Breast epithelium (tissue), 4 donors: Measurements from ENCODE around the gene RNF8. TPM values are rescaled to one million over a fixed set of nuclear protein-coding genes. Genes with fewer than 3 reads are reported as not detected.
"Not testable (repeated sequence)": the region's sequence is repeated elsewhere in the genome, so short reads cannot be mapped to it uniquely, and the experiment has no call there.

ENCODE experiments used
- DNase-seq, 2 donors: peaks; one replicate each; pipeline ENCODE4 v3.0.0-alpha.2; 2019; ENCODE audit warnings: low spot score in 2 of 2
- H3K27ac ChIP-seq, 2 donors: fragments of 200-600 bp; sonication (generic) in 1 of 2; one replicate each; pipeline ENCODE4 v1.5.1; 2016 to 2019; ENCODE audit warnings: mild to moderate bottlenecking in 1 of 2
- H3K27me3 ChIP-seq, 2 donors: fragments of 200-600 bp; sonication (generic) in 1 of 2; one replicate each; pipeline versions ENCODE4 v1.5.1 to v1.6.0; 2017 to 2019; ENCODE audit warnings: control low read depth in 1 of 2, mild to moderate bottlenecking in 1 of 2
- H3K36me3 ChIP-seq: fragments of 200-600 bp; one replicate; pipeline ENCODE4 v1.5.1; 2019
- H3K4me1 ChIP-seq, 2 donors: fragments of 200-600 bp; sonication (generic); one replicate each; pipeline ENCODE4 v1.5.1; 2016 to 2019; ENCODE audit warnings: control low read depth in 1 of 2
- H3K4me3 ChIP-seq, 3 donors: fragments of 200-600 bp; sonication (generic); 1 replicate in 2 of 3; 2 replicates in 1 of 3; pipeline ENCODE4 v1.5.1; 2016 to 2019; ENCODE audit warnings: mild to moderate bottlenecking in 3 of 3, moderate library complexity in 2 of 3
- H3K9me3 ChIP-seq, 2 donors: fragments of 200-600 bp; sonication (generic) in 1 of 2; one replicate each; pipeline ENCODE4 v1.5.1; 2016 to 2019; ENCODE audit warnings: control low read depth in 1 of 2
- POLR2A ChIP-seq: fragments of 450-650 bp; IDR thresholded peaks from one replicate; pipeline ENCODE4 v1.6.1; 2016; ENCODE audit warnings: antibody characterized with exemption, mild to moderate bottlenecking, moderate library complexity
- POLR2AphosphoS5 ChIP-seq, 3 donors: sonication (generic); formaldehyde crosslinking; IDR thresholded peaks; one replicate each; pipeline ENCODE4 v1.6.1; 2017; ENCODE audit warnings: antibody characterized with exemption in 3 of 3
- intact Hi-C: fragments of 100-400 bp; cut with DNase I; formaldehyde crosslinking; loops from one replicate; pipeline ENCODE4 v1.15.1; 2023; ENCODE audit warnings: low total_unique reads
- total RNA-seq, 3 donors: library from RNA; depleted of rRNA; stranded (reverse); fragments of >200 nt; gene quantifications; one replicate each; pipeline ENCODE4 v1.1.0, GENCODE V29; 2016
- TF ChIP-seq, protein P1 (sequence below), 3 donors: fragments of 450-650 bp; IDR thresholded peaks; one replicate each; pipeline ENCODE4 v1.5.1; 2016 to 2017; ENCODE audit warnings: antibody characterized with exemption in 3 of 3, mild to moderate bottlenecking in 3 of 3, moderate library complexity in 3 of 3

Gene RNF8, protein sequence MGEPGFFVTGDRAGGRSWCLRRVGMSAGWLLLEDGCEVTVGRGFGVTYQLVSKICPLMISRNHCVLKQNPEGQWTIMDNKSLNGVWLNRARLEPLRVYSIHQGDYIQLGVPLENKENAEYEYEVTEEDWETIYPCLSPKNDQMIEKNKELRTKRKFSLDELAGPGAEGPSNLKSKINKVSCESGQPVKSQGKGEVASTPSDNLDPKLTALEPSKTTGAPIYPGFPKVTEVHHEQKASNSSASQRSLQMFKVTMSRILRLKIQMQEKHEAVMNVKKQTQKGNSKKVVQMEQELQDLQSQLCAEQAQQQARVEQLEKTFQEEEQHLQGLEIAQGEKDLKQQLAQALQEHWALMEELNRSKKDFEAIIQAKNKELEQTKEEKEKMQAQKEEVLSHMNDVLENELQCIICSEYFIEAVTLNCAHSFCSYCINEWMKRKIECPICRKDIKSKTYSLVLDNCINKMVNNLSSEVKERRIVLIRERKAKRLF
- 10 to 100 TPM in 2 of 3 donors, 1 to 10 TPM in 1; 7.8 to 16.0 (median 12.8) TPM for total RNA-seq

DNA sequence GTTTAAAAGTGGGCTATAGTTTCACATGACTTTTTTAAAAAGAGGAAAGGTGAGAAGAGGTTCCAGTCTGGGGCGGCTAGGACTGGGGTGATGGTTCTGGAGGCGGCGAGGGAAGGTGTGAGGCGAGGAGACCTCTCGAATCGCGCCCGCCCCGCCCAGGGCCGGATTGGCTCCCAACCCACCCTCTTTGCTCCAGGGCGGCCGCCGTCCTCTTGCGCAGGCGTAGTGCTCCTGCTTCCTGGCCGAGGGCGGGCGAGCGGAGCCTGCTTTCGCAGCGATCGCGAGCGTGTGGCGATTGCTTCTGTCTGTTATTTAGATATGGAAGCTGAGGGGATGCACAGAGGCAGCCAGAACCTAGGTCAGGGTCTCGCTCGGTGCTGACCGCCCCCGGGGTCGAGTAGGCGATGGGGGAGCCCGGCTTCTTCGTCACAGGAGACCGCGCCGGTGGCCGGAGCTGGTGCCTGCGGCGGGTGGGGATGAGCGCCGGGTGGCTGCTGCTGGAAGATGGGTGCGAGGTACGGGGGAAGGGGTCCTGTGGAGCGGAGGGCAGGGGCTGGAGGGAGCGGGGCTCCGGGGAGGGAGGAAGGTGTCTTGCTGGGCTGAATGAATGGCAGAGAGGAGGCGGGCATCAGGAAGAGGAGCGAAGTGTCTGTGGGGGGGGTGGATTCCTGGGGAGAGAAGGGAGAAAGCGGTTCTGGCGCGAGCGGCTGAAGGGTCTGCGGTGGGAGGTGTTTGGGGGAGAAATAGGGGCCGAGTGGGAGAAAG, at the start of gene RNF8:
Gene RNF8, plus strand, starts transcription at position 223 of the 765 bp plus-strand sequence. Its CDS starts 182 bp downstream, at position 405.
- H3K27me3 ChIP-seq = no peaks in the 10 kb centered on the region
- H3K27ac ChIP-seq = peak within 1 kb of the TSS; percentile 57 to 74
- H3K4me3 ChIP-seq = peak within 1 kb of the TSS; percentile 91 to 96 (median 95)
- intact Hi-C loops = no loop called here
- peak; percentile 70 to 81 for DNase-seq
- H3K4me1 ChIP-seq = no peaks in the 10 kb centered on the region
- H3K36me3 ChIP-seq = no peaks in the 10 kb centered on the region
- H3K9me3 ChIP-seq = no peaks in the 10 kb centered on the region
- TF ChIP-seq POLR2AphosphoS5 (IDR thresholded peaks at IDR 0.05) = peak; percentile 18 to 28 (median 23)
- TF ChIP-seq, protein P1, sequence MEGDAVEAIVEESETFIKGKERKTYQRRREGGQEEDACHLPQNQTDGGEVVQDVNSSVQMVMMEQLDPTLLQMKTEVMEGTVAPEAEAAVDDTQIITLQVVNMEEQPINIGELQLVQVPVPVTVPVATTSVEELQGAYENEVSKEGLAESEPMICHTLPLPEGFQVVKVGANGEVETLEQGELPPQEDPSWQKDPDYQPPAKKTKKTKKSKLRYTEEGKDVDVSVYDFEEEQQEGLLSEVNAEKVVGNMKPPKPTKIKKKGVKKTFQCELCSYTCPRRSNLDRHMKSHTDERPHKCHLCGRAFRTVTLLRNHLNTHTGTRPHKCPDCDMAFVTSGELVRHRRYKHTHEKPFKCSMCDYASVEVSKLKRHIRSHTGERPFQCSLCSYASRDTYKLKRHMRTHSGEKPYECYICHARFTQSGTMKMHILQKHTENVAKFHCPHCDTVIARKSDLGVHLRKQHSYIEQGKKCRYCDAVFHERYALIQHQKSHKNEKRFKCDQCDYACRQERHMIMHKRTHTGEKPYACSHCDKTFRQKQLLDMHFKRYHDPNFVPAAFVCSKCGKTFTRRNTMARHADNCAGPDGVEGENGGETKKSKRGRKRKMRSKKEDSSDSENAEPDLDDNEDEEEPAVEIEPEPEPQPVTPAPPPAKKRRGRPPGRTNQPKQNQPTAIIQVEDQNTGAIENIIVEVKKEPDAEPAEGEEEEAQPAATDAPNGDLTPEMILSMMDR (IDR thresholded peaks at IDR 0.05) = no peak

DNA sequence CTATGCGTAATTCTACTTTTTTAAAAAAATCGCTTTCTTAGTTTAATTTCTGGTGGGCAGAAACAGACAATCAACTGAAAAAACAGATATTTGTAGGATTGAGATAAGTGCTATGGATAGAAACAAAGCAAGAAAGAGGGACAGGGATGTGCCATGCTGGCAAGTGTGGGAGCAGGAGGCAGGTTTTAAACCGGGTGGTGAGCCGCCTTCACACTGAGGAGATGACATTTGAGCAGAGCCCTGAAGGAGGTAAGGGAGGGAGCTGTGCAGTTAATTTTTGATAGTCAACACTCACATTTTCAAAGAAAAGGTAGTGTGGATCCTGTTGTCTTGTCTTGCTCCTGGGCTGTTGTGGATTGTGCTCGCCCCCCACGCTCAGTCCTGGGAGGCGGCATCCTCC, 49.0 kb upstream of the RNF8 start:
- H3K4me1 ChIP-seq = no peaks in the 10 kb centered on the region
- H3K27ac ChIP-seq = no peak overlapping the region
- intact Hi-C loops = no loop called here
- DNase-seq = no peak
- H3K4me3 ChIP-seq = no peak overlapping the region
- H3K9me3 ChIP-seq = no peaks in the 10 kb centered on the region
- no peaks in the 10 kb centered on the region for H3K36me3 ChIP-seq
- TF ChIP-seq POLR2AphosphoS5 (IDR thresholded peaks at IDR 0.05) (no peak), POLR2A (no peak)
- TF ChIP-seq, protein P1 (IDR thresholded peaks at IDR 0.05) = no peak
- no peaks in the 10 kb centered on the region for H3K27me3 ChIP-seq

DNA sequence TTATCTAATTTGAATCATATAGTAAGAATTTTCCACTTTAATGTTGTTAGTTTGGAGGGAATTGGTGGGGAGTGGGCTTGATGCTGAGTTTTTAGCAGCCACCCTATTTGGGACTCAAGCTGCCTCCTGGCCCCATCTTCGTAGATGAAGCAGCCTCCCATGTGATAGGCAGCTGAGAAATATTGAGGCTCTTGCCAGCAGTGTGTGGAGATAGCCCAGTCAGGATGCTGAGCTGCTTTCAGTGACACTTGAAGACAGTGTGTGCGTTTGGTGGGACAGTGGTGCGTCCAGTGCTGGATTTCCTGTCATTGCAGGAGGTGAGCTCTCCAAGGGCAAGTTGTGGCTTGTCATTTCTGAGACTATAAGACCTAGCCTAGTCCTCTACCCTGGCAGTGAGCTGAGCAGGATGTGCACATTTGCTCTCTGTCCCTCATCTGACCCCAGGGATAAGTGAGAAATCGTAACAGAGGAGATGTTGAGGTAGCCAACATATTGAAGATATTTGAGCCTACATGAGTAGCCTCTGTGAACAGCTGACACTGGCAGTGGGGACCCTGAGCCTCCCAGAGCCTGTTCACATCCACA, 47.9 kb upstream of the RNF8 start:
- H3K4me3 ChIP-seq = no peak overlapping the region
- H3K27ac ChIP-seq = no peak overlapping the region
- H3K4me1 ChIP-seq = no peaks in the 10 kb centered on the region
- H3K27me3 ChIP-seq = no peaks in the 10 kb centered on the region
- H3K36me3 ChIP-seq = no peaks in the 10 kb centered on the region
- no peak for DNase-seq
- intact Hi-C loops = no loop called here
- no peaks in the 10 kb centered on the region for H3K9me3 ChIP-seq
- TF ChIP-seq POLR2A = no peak
- TF ChIP-seq POLR2AphosphoS5 (IDR thresholded peaks at IDR 0.05) = no peak
- TF ChIP-seq, protein P1 (IDR thresholded peaks at IDR 0.05) = no peak

DNA sequence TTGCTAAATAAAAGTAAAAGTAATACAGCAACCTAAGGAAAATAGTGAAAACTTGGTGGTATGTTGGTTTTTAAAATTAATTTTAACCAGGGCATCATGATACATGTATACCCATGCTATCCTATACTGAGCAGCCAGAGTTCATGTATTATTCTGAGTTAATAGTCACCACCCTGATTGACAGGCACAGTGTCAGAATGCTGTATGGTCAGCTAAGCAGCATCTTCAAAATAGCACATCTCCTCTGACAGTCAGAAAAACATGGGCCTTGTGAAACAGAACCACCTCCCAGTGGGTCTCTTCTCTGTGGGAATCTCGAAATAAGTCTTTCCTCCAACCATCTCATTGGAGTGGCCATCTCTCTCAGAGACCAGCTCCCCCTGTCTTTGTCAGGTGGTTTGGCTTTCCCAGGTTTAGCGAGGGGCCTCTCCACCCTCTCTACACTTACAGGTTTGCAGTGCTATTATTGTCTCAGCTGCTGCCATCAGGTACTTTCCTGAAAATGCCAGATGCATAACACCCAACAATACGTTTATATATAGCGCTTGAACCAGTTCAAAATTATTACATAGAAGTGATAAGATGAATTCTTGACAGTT, 47.1 kb upstream of the RNF8 start:
- no peaks in the 10 kb centered on the region for H3K27me3 ChIP-seq
- TF ChIP-seq, protein P1 (IDR thresholded peaks at IDR 0.05) = no peak
- TF ChIP-seq POLR2AphosphoS5 (IDR thresholded peaks at IDR 0.05) = no peak
- TF ChIP-seq POLR2A = no peak
- H3K36me3 ChIP-seq = no peaks in the 10 kb centered on the region
- no peaks in the 10 kb centered on the region for H3K9me3 ChIP-seq
- H3K27ac ChIP-seq = no peak overlapping the region
- DNase-seq = no peak
- no peaks in the 10 kb centered on the region for H3K4me1 ChIP-seq
- intact Hi-C loops = no loop called here
- H3K4me3 ChIP-seq = no peak overlapping the region

DNA sequence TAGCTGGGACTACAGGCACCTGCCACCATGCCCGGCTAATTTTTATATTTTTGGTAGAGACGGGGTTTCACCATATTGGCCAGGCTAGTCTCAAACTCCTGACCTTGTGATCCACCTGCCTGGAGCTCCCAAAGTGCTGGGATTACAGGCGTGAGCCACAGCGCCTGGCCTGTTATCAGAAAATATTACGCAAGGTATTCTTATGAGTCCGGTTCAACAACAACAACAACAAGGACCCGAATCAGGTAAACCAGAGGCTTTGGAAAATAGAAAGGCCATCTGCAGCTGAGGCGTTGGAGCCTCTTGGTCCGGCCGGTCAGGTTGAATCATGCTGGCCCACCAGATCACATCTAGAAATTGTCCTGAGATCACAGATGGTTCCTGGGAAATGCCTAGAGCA, 46.3 kb upstream of the RNF8 start:
- peak overlapping the region; percentile 45 to 59 for H3K27ac ChIP-seq
- H3K27me3 ChIP-seq, H3K9me3 ChIP-seq, H3K36me3 ChIP-seq, H3K4me1 ChIP-seq, H3K4me3 ChIP-seq, intact Hi-C loops, DNase-seq: not testable (repeated sequence)
